Endodermal cell (in vitro differentiated cells): Measurements from ENCODE around the gene RPUSD2. TPM values are rescaled to one million over a fixed set of nuclear protein-coding genes. Genes with fewer than 3 reads are reported as not detected.

ENCODE experiments used
- DNase-seq: peaks from one replicate; pipeline ENCODE4 v3.0.0-alpha.2; 2017
- H3K27ac ChIP-seq: 2 replicates; pipeline ENCODE4 v1.5.1; 2013; ENCODE audit warnings: mild to moderate bottlenecking, low read depth, low read length, moderate library complexity
- H3K27me3 ChIP-seq: 2 replicates; pipeline ENCODE4 v1.6.1; 2013; ENCODE audit warnings: mild to moderate bottlenecking, low read length, moderate library complexity; ENCODE audit not compliant: insufficient read depth, control insufficient read depth, poor library complexity, severe bottlenecking
- H3K36me3 ChIP-seq: 2 replicates; pipeline ENCODE4 v1.7.0; 2013; ENCODE audit warnings: mild to moderate bottlenecking, low read length, moderate library complexity; ENCODE audit not compliant: control insufficient read depth, insufficient read depth
- H3K4me1 ChIP-seq: one replicate; pipeline ENCODE4 v1.7.0; 2013; ENCODE audit warnings: low read length; ENCODE audit not compliant: control insufficient read depth, insufficient read depth
- H3K4me3 ChIP-seq: 2 replicates; pipeline ENCODE4 v1.5.1; 2013; ENCODE audit warnings: mild to moderate bottlenecking, low read length, moderate library complexity
- H3K9ac ChIP-seq: 2 replicates; pipeline ENCODE4 v1.6.1; 2013; ENCODE audit warnings: mild to moderate bottlenecking, low read length, moderate library complexity; ENCODE audit not compliant: poor library complexity, severe bottlenecking; ENCODE audit errors: extremely low read depth
- H3K9me3 ChIP-seq: 2 replicates; pipeline ENCODE4 v1.6.1; 2013; ENCODE audit warnings: mild to moderate bottlenecking, low read length, moderate library complexity; ENCODE audit not compliant: control insufficient read depth
- H3K27ac Mint-ChIP-seq: 2 replicates; pipeline ENCODE4 v1.8.0; 2020; ENCODE audit warnings: mixed read lengths
- H3K27me3 Mint-ChIP-seq: 2 replicates; pipeline ENCODE4 v1.8.0; 2021; ENCODE audit warnings: mild to moderate bottlenecking, mixed read lengths; ENCODE audit not compliant: insufficient read depth
- H3K36me3 Mint-ChIP-seq: 2 replicates; pipeline ENCODE4 v1.8.0; 2020; ENCODE audit warnings: low read depth, mixed read lengths
- H3K4me1 Mint-ChIP-seq: 2 replicates; pipeline ENCODE4 v1.8.0; 2020; ENCODE audit warnings: mixed read lengths
- H3K4me3 Mint-ChIP-seq: 2 replicates; pipeline ENCODE4 v1.8.0; 2020; ENCODE audit warnings: mild to moderate bottlenecking, moderate library complexity, mixed read lengths
- H3K9me3 Mint-ChIP-seq: 2 replicates; pipeline ENCODE4 v1.8.0; 2020; ENCODE audit warnings: mild to moderate bottlenecking, mixed read lengths
- WGBS, 2 experiments: methylation state at CpG; one replicate each; pipeline versions ENCODE4 v1.1.5 to v1.1.7; 2013; ENCODE audit warnings: missing lambda C conversion rate in 2 of 2, mixed read lengths in 1 of 2; ENCODE audit not compliant: insufficient coverage in 1 of 2, insufficient read length in 1 of 2; 5-methylcytosine and 5-hydroxymethylcytosine counted together
- total RNA-seq, 2 donors: library from RNA; stranded (reverse); fragmentation: NEBNext Ultra II Directional in 1 of 2; extraction: Animal tissue kit (Norgen Biotek cat#: 25700) in 1 of 2; gene quantifications; 2 replicates in 1 of 2; 3 replicates in 1 of 2; pipeline ENCODE4 v1.2.1, GENCODE V29; 2021
- TF ChIP-seq, protein P1 (sequence below): fragments of 200-600 bp; sonication (generic); conservative IDR thresholded peaks from 2 replicates; pipeline ENCODE4 v1.5.0; 2021; ENCODE audit warnings: antibody characterized with exemption, mild to moderate bottlenecking

Gene RPUSD2
- total RNA-seq, 2 donors from 2014 or later, result 16.5 to 20.5 TPM

DNA sequence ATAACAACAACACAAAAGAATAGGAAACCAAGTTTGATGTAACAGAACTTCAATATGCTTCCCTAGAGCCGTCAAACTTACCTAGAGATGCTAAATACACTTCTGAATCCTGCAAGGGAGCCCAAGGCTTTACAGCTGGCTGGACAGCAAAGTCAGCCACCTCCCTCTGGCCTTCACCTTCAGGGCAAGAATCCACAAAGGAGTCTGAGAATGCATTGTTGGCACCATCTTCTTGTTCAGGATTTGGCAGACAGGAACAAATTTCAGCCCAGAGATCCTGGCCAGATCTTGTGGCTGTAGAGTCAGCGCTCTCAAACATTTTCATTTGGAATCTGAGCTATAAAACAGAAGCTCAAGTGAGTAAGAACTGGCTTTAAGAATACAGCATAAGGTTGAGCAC is 6.4 kb upstream of the RPUSD2 start:
- H3K27ac ChIP-seq, result no peak overlapping the region
- Mint-ChIP-seq H3K4me3 (no peak overlapping the region), H3K27ac (no peak overlapping the region), H3K36me3 (peaks cover 4% of the 10 kb centered on the region), H3K27me3 (peaks cover 1% of the 10 kb centered on the region), H3K9me3 (no peaks in the 10 kb centered on the region), H3K4me1 (peaks cover 9% of the 10 kb centered on the region)
- H3K4me1 ChIP-seq, result no peaks in the 10 kb centered on the region
- DNase-seq, result no peak
- 88 to 94% methylated on average over 2 of the region's 2 CpGs for WGBS, 2 experiments
- no peak overlapping the region for H3K4me3 ChIP-seq
- peaks cover 11% of the 10 kb centered on the region for H3K36me3 ChIP-seq
- no peaks in the 10 kb centered on the region for H3K27me3 ChIP-seq
- no peak overlapping the region for H3K9ac ChIP-seq
- TF ChIP-seq, protein P1, sequence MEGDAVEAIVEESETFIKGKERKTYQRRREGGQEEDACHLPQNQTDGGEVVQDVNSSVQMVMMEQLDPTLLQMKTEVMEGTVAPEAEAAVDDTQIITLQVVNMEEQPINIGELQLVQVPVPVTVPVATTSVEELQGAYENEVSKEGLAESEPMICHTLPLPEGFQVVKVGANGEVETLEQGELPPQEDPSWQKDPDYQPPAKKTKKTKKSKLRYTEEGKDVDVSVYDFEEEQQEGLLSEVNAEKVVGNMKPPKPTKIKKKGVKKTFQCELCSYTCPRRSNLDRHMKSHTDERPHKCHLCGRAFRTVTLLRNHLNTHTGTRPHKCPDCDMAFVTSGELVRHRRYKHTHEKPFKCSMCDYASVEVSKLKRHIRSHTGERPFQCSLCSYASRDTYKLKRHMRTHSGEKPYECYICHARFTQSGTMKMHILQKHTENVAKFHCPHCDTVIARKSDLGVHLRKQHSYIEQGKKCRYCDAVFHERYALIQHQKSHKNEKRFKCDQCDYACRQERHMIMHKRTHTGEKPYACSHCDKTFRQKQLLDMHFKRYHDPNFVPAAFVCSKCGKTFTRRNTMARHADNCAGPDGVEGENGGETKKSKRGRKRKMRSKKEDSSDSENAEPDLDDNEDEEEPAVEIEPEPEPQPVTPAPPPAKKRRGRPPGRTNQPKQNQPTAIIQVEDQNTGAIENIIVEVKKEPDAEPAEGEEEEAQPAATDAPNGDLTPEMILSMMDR, result no peak
- no peaks in the 10 kb centered on the region for H3K9me3 ChIP-seq

- Histone ChIP-seq H3K9me3 (no peaks in the 10 kb centered on the region), H3K27ac (no peak overlapping the region), H3K9ac (no peak overlapping the region), H3K4me3 (no peak overlapping the region), H3K27me3 (no peaks in the 10 kb centered on the region), H3K4me1 (no peaks in the 10 kb centered on the region), H3K36me3 (peaks cover 9% of the 10 kb centered on the region)
- H3K4me1 Mint-ChIP-seq, result peaks cover 9% of the 10 kb centered on the region
- peaks cover 4% of the 10 kb centered on the region for H3K36me3 Mint-ChIP-seq
- no peak for DNase-seq
- peaks cover 1% of the 10 kb centered on the region for H3K27me3 Mint-ChIP-seq
- no peaks in the 10 kb centered on the region for H3K9me3 Mint-ChIP-seq
- no peak overlapping the region for H3K27ac Mint-ChIP-seq
- TF ChIP-seq, protein P1, result no peak
- no peak overlapping the region for H3K4me3 Mint-ChIP-seq
Observed at GRCh38 chr15:40563426-40563825, 5.7 kb upstream of the RPUSD2 start.

GRCh38 chr15:40564591-40565332 is 4.3 kb upstream of the RPUSD2 start, which contains the start of gene CCDC32:
Gene CCDC32, minus strand, starts transcription at chr15:40565042. Its CDS starts 2,027 bp downstream, at chr15:40563015.
- Mint-ChIP-seq H3K27ac (peak within 1 kb of the TSS; percentile 98), H3K36me3 (peaks cover 4% of the 10 kb centered on the region), H3K9me3 (no peaks in the 10 kb centered on the region), H3K4me3 (peak within 1 kb of the TSS; percentile 94), H3K27me3 (peaks cover 1% of the 10 kb centered on the region), H3K4me1 (peaks cover 13% of the 10 kb centered on the region)
- no peaks in the 10 kb centered on the region for H3K9me3 ChIP-seq
- H3K4me1 ChIP-seq, result no peaks in the 10 kb centered on the region
- H3K36me3 ChIP-seq, result peaks cover 9% of the 10 kb centered on the region
- peak; percentile 99 for DNase-seq
- 2 to 3% methylated on average over 17 to 40 of the region's 40 CpGs for WGBS, 2 experiments
- no peaks in the 10 kb centered on the region for H3K27me3 ChIP-seq
- TF ChIP-seq, protein P1, result no peak
- H3K27ac ChIP-seq, result peak within 1 kb of the TSS; percentile 55
- peak within 1 kb of the TSS; percentile 93 for H3K4me3 ChIP-seq
- H3K9ac ChIP-seq, result peak within 1 kb of the TSS; percentile 84
